ENCODE results near the gene VAT1. TPM values are rescaled to one million over a fixed set of nuclear protein-coding genes. Genes with fewer than 3 reads are reported as not detected.

Gene VAT1
- total and polyA plus RNA-seq, 2 experiments from 2014 or later: 207 to 251 TPM

- Histone ChIP-seq H3K9me3 (ENCODE audit: low read depth) (no peaks in the 10 kb centered on the region), H3K4me3 (no peak overlapping the region), H3K36me3 (replicated peaks; ENCODE audit: insufficient read depth, low read depth) (no peaks in the 10 kb centered on the region), H3K4me1 (ENCODE audit: insufficient read depth) (no peaks in the 10 kb centered on the region), H3K9me2 (replicated peaks; ENCODE audit: insufficient read depth) (no peaks in the 10 kb centered on the region), H3K27me3 (no peaks in the 10 kb centered on the region), H4K20me1 (ENCODE audit: insufficient read depth, poor library complexity, severe bottlenecking) (no peaks in the 10 kb centered on the region), H3K4me2 (no peak overlapping the region), H3K27ac (no peak overlapping the region), H3K79me2 (no peaks in the 10 kb centered on the region), H2AFZ (no peak overlapping the region)
- DNase-seq (ENCODE audit: low spot score): no peak
- 96% methylated on average over 5 of the region's 5 CpGs for WGBS (ENCODE audit: low lambda C conversion rate, missing lambda C conversion rate)
- TF ChIP-seq EZH2phosphoT487 (IDR thresholded peaks at IDR 0.05; ENCODE audit: low read depth, severe bottlenecking, unreplicated experiment) (no peak), EZH2 (IDR thresholded peaks at IDR 0.05; ENCODE audit: borderline replicate concordance) (no peak), CTCF (IDR thresholded peaks at IDR 0.05; ENCODE audit: poor library complexity) (no peak)
Observed at GRCh38 chr17:42971589-42971988, 50.6 kb downstream of the VAT1 start.

- no peak overlapping the region for H3K4me3 ChIP-seq
- H3K27me3 ChIP-seq: no peaks in the 10 kb centered on the region
- no peak overlapping the region for H3K4me2 ChIP-seq
- H3K27ac ChIP-seq: no peak overlapping the region
- 66% methylated on average over 5 of the region's 5 CpGs for WGBS (ENCODE audit: low lambda C conversion rate, missing lambda C conversion rate)
- TF ChIP-seq CTCF (IDR thresholded peaks at IDR 0.05; ENCODE audit: poor library complexity) (no peak), EZH2 (IDR thresholded peaks at IDR 0.05; ENCODE audit: borderline replicate concordance) (no peak), EZH2phosphoT487 (IDR thresholded peaks at IDR 0.05; ENCODE audit: low read depth, severe bottlenecking, unreplicated experiment) (no peak)
- DNase-seq (ENCODE audit: low spot score): peak; percentile 23
- H2AFZ ChIP-seq: no peak overlapping the region
- H3K4me1 ChIP-seq (ENCODE audit: insufficient read depth): no peaks in the 10 kb centered on the region
- H3K79me2 ChIP-seq: peaks cover 2% of the 10 kb centered on the region
- H3K36me3 ChIP-seq (replicated peaks; ENCODE audit: insufficient read depth, low read depth): no peaks in the 10 kb centered on the region
- H4K20me1 ChIP-seq (ENCODE audit: insufficient read depth, poor library complexity, severe bottlenecking): no peaks in the 10 kb centered on the region
- no peaks in the 10 kb centered on the region for H3K9me3 ChIP-seq (ENCODE audit: low read depth)
- H3K9me2 ChIP-seq (replicated peaks; ENCODE audit: insufficient read depth): no peaks in the 10 kb centered on the region
Observed at GRCh38 chr17:42969001-42969581, 53.1 kb downstream of the VAT1 start.

GRCh38 chr17:42967925-42968324 lies 54.3 kb downstream of the VAT1 start:
- H3K36me3 ChIP-seq (replicated peaks; ENCODE audit: insufficient read depth, low read depth): no peaks in the 10 kb centered on the region
- DNase-seq (ENCODE audit: low spot score): no peak
- WGBS (ENCODE audit: low lambda C conversion rate, missing lambda C conversion rate): 83% methylated on average over 1 of the region's 1 CpG
- no peaks in the 10 kb centered on the region for H4K20me1 ChIP-seq (ENCODE audit: insufficient read depth, poor library complexity, severe bottlenecking)
- H3K27ac ChIP-seq: no peak overlapping the region
- H3K9me3 ChIP-seq (ENCODE audit: low read depth): no peaks in the 10 kb centered on the region
- no peaks in the 10 kb centered on the region for H3K9me2 ChIP-seq (replicated peaks; ENCODE audit: insufficient read depth)
- H3K27me3 ChIP-seq: no peaks in the 10 kb centered on the region
- no peak overlapping the region for H2AFZ ChIP-seq
- no peaks in the 10 kb centered on the region for H3K4me1 ChIP-seq (ENCODE audit: insufficient read depth)
- TF ChIP-seq EZH2phosphoT487 (IDR thresholded peaks at IDR 0.05; ENCODE audit: low read depth, severe bottlenecking, unreplicated experiment) (no peak), EZH2 (IDR thresholded peaks at IDR 0.05; ENCODE audit: borderline replicate concordance) (no peak), CTCF (IDR thresholded peaks at IDR 0.05; ENCODE audit: poor library complexity) (no peak)
- H3K4me3 ChIP-seq: no peak overlapping the region
- H3K79me2 ChIP-seq: peaks cover 10% of the 10 kb centered on the region
- no peak overlapping the region for H3K4me2 ChIP-seq

Other genes with a start within 250 kb of the VAT1 start
- 89.9 and 107 TPM in 2 replicates for gene VPS25, start 248.9 kb downstream of the VAT1 start, total RNA-seq
- gene VPS25, start 248.9 kb downstream of the VAT1 start, polyA plus RNA-seq: 121 and 125 TPM in 2 replicates
- gene WNK4, start 241.8 kb downstream of the VAT1 start, total RNA-seq: 1.0 and 1.5 TPM in 2 replicates
- 1.7 and 2.2 TPM in 2 replicates for gene WNK4, start 241.8 kb downstream of the VAT1 start, polyA plus RNA-seq
- 117 and 133 TPM in 2 replicates for gene COA3, start 223.7 kb downstream of the VAT1 start, total RNA-seq
- gene COA3, start 223.7 kb downstream of the VAT1 start, polyA plus RNA-seq: 219 and 252 TPM in 2 replicates
- 0.08 and 1.2 TPM in 2 replicates for gene CNTD1, start 223.5 kb downstream of the VAT1 start, total RNA-seq
- gene CNTD1, start 223.5 kb downstream of the VAT1 start, polyA plus RNA-seq: 1.5 and 2.4 TPM in 2 replicates
- gene BECN1, start 198.1 kb downstream of the VAT1 start, total RNA-seq: 68.7 and 73.4 TPM in 2 replicates
- 70.4 and 75.2 TPM in 2 replicates for gene BECN1, start 198.1 kb downstream of the VAT1 start, polyA plus RNA-seq
- 86.4 and 89.0 TPM in 2 replicates for gene PSME3, start 189.0 kb downstream of the VAT1 start, total RNA-seq
- 99.4 and 99.5 TPM in 2 replicates for gene PSME3, start 189.0 kb downstream of the VAT1 start, polyA plus RNA-seq
- 0.92 and 1.1 TPM in 2 replicates for gene AOC2, start 177.8 kb downstream of the VAT1 start, total RNA-seq
- 1.3 and 2.2 TPM in 2 replicates for gene AOC2, start 177.8 kb downstream of the VAT1 start, polyA plus RNA-seq
- 1.0 and 1.9 TPM in 2 replicates for gene AOC3, start 171.2 kb downstream of the VAT1 start, total RNA-seq
- gene AOC3, start 171.2 kb downstream of the VAT1 start, polyA plus RNA-seq: 2.3 and 2.5 TPM in 2 replicates
- gene G6PC1, start 121.6 kb downstream of the VAT1 start, total RNA-seq: 14.2 and 18.2 TPM in 2 replicates
- 8.2 and 24.2 TPM in 2 replicates for gene G6PC1, start 121.6 kb downstream of the VAT1 start, polyA plus RNA-seq
- gene AARSD1, start 57.9 kb downstream of the VAT1 start, total RNA-seq: 16.9 and 25.8 TPM in 2 replicates
- 41.0 and 50.5 TPM in 2 replicates for gene AARSD1, start 57.9 kb downstream of the VAT1 start, polyA plus RNA-seq
- 0.64 and 2.4 TPM in 2 replicates for gene PTGES3L, start 42.3 kb downstream of the VAT1 start, total RNA-seq
- 0.40 and 0.73 TPM in 2 replicates for gene PTGES3L, start 42.3 kb downstream of the VAT1 start, polyA plus RNA-seq
- gene RUNDC1, start 41.8 kb downstream of the VAT1 start, total RNA-seq: 8.0 and 11.4 TPM in 2 replicates
- 19.6 and 20.3 TPM in 2 replicates for gene RUNDC1, start 41.8 kb downstream of the VAT1 start, polyA plus RNA-seq
- 1,020 and 1,179 TPM in 2 replicates for gene RPL27, start 24.0 kb downstream of the VAT1 start, total RNA-seq
- gene RPL27, start 24.0 kb downstream of the VAT1 start, polyA plus RNA-seq: 580 and 602 TPM in 2 replicates
- 14.4 and 18.4 TPM in 2 replicates for gene IFI35, start 15.6 kb downstream of the VAT1 start, total RNA-seq
- gene IFI35, start 15.6 kb downstream of the VAT1 start, polyA plus RNA-seq: 27.5 and 37.8 TPM in 2 replicates
- gene RND2, start 2.8 kb upstream of the VAT1 start, total RNA-seq: 4.6 and 6.3 TPM in 2 replicates
- gene RND2, start 2.8 kb upstream of the VAT1 start, polyA plus RNA-seq: 2.6 and 3.2 TPM in 2 replicates
- 4.8 and 8.0 TPM in 2 replicates for gene BRCA1, start 103.0 kb upstream of the VAT1 start, total RNA-seq
- gene BRCA1, start 103.0 kb upstream of the VAT1 start, polyA plus RNA-seq: 6.2 and 7.0 TPM in 2 replicates
- 82.4 and 82.7 TPM in 2 replicates for gene NBR1, start 148.8 kb upstream of the VAT1 start, total RNA-seq
- gene NBR1, start 148.8 kb upstream of the VAT1 start, polyA plus RNA-seq: 37.6 and 37.7 TPM in 2 replicates
- 6.7 and 11.4 TPM in 2 replicates for gene TMEM106A, start 189.5 kb upstream of the VAT1 start, total RNA-seq
- gene TMEM106A, start 189.5 kb upstream of the VAT1 start, polyA plus RNA-seq: 7.2 and 8.4 TPM in 2 replicates
- gene CCDC200, start 206.2 kb upstream of the VAT1 start, total RNA-seq: not detected in 2 replicates
- gene CCDC200, start 206.2 kb upstream of the VAT1 start, polyA plus RNA-seq: 2.8 and 3.2 TPM in 2 replicates
- gene RNU2-1, start 211.6 kb upstream of the VAT1 start, total RNA-seq: not detected in 2 replicates
- 2.9 TPM in 1 of 2 replicates, not detected in the other for gene RNU2-1, start 211.6 kb upstream of the VAT1 start, polyA plus RNA-seq